Activated CD8-positive, alpha-beta T cell treated with anti-CD3 and anti-CD28 coated beads, Interleukin-2, amount 10 ng/mL, durations not matched to agents 7 days and 5 days (primary cell): ENCODE measurements around the gene CXCL10. TPM values are rescaled to one million over a fixed set of nuclear protein-coding genes. Genes with fewer than 3 reads are reported as not detected.
A peak's percentile ranks its signal among the peaks of the same experiment; 100 is the strongest.

Source experiments
- ATAC-seq: fragments of 150-1000 bp; cut with Tn5 transposase; one replicate; pipeline ENCODE4 v1.10.0; 2021; ENCODE audit warnings: moderate library complexity
- CTCF ChIA-PET: fragments of 350-600 bp; sonication (Branson Sonifier 250); formaldehyde crosslinking; loops from one replicate; lab custom pipeline; 2021; ENCODE audit warnings: antibody characterized with exemption; lab: Charles Lee
- POLR2A ChIA-PET: fragments of 350-600 bp; sonication (Branson Sonifier 250); formaldehyde crosslinking; loops from one replicate; lab custom pipeline; 2021; ENCODE audit warnings: antibody characterized with exemption; lab: Charles Lee
- DNase-seq: peaks from one replicate; pipeline ENCODE4 v3.0.0-alpha.2; 2020
- H3K27ac Mint-ChIP-seq: one replicate; pipeline ENCODE4 v1.8.0; 2021; ENCODE audit warnings: mild to moderate bottlenecking, mixed read lengths
- H3K27me3 Mint-ChIP-seq: one replicate; pipeline ENCODE4 v1.8.0; 2021; ENCODE audit warnings: low read depth, mixed read lengths
- H3K36me3 Mint-ChIP-seq: one replicate; pipeline ENCODE4 v1.8.0; 2021; ENCODE audit warnings: low read depth, mixed read lengths
- H3K4me1 Mint-ChIP-seq: one replicate; pipeline ENCODE4 v1.8.0; 2021; ENCODE audit warnings: low read depth, mixed read lengths
- H3K4me3 Mint-ChIP-seq: one replicate; pipeline ENCODE4 v1.8.0; 2021; ENCODE audit warnings: mild to moderate bottlenecking, mixed read lengths
- H3K9me3 Mint-ChIP-seq: one replicate; pipeline ENCODE4 v1.8.0; 2022; ENCODE audit warnings: mixed read lengths; ENCODE audit not compliant: insufficient read depth
- total RNA-seq, 2 experiments: library from RNA; stranded (reverse); gene quantifications; one replicate each; pipeline ENCODE4 v1.2.3, GENCODE V29; 2021

CXCL10 gene
- total RNA-seq: not detected

DNA sequence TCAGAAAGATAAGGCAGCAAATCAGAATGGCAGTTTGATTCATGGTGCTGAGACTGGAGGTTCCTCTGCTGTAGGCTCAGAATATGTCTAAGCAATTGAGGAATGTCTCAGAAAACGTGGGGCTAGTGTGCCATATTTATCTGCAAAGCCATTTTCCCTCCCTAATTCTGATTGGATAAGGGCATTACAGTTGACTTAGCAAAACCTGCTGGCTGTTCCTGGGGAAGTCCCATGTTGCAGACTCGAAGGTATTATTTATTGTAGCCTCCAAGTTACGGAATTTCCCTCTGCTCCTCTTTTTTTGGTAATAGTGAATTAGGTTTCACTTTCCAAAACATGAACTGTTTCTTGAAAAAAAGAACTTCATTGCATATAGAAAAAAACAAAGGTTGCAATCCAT is at the start of gene CXCL10:
Gene CXCL10, minus strand, starts transcription at position 109 of the 400 bp plus-strand sequence. Its CDS starts 66 bp downstream, at position 43.
- H3K27me3 Mint-ChIP-seq: peaks cover 6% of the 10 kb centered on the region
- POLR2A ChIA-PET: no interaction called here
- H3K9me3 Mint-ChIP-seq: no peaks in the 10 kb centered on the region
- no peaks in the 10 kb centered on the region for H3K36me3 Mint-ChIP-seq
- H3K27ac Mint-ChIP-seq: no peak within 1 kb of the TSS
- CTCF ChIA-PET: interaction anchor here (0.9 to 1.6 kb wide), 3 partner anchors 28 to 128 kb away, joined by 3 to 6 read pairs (median 3); no protein-coding TSS in a partner anchor
- no peak within 1 kb of the TSS for H3K4me3 Mint-ChIP-seq
- H3K4me1 Mint-ChIP-seq: peaks cover 11% of the 10 kb centered on the region
- ATAC-seq (no peak), DNase-seq (no peak)

DNA sequence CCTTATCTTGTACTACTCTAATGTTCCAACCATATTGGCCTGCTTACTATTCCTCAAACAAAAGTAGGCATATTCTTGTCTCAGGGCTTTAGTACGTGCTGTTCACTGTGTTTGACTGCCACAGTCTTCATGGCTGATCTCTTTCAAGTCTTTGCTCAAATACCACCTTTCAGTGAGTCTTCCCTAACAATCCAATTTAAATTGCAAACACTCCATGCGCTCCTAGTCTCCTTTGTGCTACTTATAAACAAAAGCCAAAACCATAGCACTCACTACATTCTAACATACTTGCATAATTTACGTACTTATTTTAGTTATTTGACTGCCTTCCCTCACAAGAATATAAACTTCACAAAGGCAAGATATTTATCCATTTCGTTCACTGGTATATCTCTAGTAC is 49.5 kb upstream of the CXCL10 start:
- H3K27me3 Mint-ChIP-seq: peaks cover 2% of the 10 kb centered on the region
- DNase-seq (no peak), ATAC-seq (no peak)
- no peak overlapping the region for H3K27ac Mint-ChIP-seq
- H3K4me1 Mint-ChIP-seq: no peaks in the 10 kb centered on the region
- ChIA-PET POLR2A (no interaction called here), CTCF (no interaction called here)
- no peaks in the 10 kb centered on the region for H3K9me3 Mint-ChIP-seq
- no peaks in the 10 kb centered on the region for H3K36me3 Mint-ChIP-seq
- no peak overlapping the region for H3K4me3 Mint-ChIP-seq

DNA sequence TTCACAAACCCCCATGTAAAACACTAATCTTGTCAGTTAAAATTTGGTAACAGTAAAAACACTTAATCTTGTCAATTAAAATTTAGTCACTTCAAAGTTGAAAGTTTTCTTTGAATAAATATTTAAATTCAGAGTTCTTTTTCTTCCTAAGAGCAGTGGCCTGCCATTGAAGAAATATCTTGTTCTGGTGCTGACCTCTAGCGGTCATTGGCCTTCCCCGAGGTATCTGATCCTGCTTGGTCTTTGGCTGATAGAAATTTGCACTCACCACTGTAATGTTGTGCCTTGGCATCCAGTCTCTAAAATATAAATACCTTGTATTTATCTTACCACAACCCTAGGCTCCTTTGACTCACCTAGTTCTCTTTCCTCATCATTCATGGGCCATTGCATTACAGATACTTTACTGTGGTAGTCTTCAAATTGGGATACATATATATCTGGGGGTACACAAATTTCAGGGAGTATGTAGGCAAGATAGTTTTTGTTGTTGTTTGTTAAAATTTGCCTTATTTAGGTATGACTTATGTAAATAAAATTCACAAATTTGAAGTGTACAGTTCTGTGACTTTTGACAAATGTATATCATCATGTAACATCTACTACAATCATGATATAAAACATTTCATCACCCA is 44.5 kb upstream of the CXCL10 start:
- Mint-ChIP-seq H3K4me1 (no peaks in the 10 kb centered on the region), H3K27me3 (no peaks in the 10 kb centered on the region), H3K36me3 (no peaks in the 10 kb centered on the region), H3K4me3 (no peak overlapping the region), H3K9me3 (no peaks in the 10 kb centered on the region), H3K27ac (no peak overlapping the region)
- DNase-seq: peak; percentile 84
- ChIA-PET CTCF (interaction anchor here (0.7 to 3.6 kb wide), 10 partner anchors 9 to 172 kb away, joined by 3 to 39 read pairs (median 4); no protein-coding TSS in a partner anchor), POLR2A (no interaction called here)
- ATAC-seq: peak; percentile 90

DNA sequence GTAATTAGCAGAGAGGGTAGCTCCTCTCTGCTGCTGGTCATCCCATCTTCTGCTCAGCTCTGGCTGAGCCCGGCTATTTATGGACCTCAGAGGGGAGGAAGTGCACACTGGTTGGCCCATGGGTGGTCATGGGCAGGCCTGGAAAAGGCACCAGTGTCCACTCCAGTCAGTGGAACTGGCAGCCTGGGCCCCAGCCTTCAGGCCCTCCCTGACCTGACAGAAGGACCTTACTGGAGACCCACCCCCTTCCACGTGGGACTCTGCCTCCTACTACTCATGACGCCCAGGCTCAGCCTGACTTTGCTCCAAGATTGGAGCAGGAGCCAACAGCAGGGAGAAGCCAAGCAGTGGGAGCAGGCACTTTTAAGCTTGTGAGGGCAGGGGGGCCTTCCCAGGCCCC is 43.2 kb upstream of the CXCL10 start:
- no peak for ATAC-seq
- Mint-ChIP-seq H3K9me3 (no peaks in the 10 kb centered on the region), H3K27me3 (no peaks in the 10 kb centered on the region), H3K36me3 (no peaks in the 10 kb centered on the region), H3K4me1 (no peaks in the 10 kb centered on the region), H3K4me3 (no peak overlapping the region), H3K27ac (no peak overlapping the region)
- no peak for DNase-seq
- ChIA-PET CTCF (interaction anchor here (1.1 to 3.6 kb wide), 8 partner anchors 8 to 171 kb away, joined by 3 to 39 read pairs (median 9); partner anchors contain the start of gene ART3), POLR2A (no interaction called here)

DNA sequence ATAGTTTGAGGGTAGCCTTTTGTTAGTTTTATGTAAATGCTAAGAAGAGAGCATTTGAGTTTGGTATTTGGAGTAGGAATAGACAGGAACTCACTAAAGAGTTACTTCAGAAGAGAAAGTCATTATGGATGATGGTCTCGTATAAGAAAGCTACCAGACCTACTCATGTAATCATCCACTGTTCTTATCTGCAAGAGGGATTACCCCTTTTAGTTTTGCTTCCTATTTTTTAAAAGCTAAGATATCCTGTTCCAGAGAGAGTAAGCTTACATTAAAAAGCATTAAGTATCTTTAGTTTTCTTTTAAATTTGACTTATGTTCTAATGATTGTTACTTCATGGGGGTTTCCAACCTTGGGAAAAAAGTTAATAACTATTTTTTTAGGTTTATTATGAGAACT is 38.7 kb upstream of the CXCL10 start:
- DNase-seq (no peak), ATAC-seq (no peak)
- Mint-ChIP-seq H3K36me3 (no peaks in the 10 kb centered on the region), H3K27me3 (no peaks in the 10 kb centered on the region), H3K4me3 (no peak overlapping the region), H3K9me3 (no peaks in the 10 kb centered on the region), H3K4me1 (peaks cover 21% of the 10 kb centered on the region), H3K27ac (no peak overlapping the region)
- CTCF ChIA-PET: interaction anchor here (2.1 kb wide), 1 partner anchor 67 kb away, joined by 26 read pairs; no protein-coding TSS in a partner anchor
- POLR2A ChIA-PET: no interaction called here

DNA sequence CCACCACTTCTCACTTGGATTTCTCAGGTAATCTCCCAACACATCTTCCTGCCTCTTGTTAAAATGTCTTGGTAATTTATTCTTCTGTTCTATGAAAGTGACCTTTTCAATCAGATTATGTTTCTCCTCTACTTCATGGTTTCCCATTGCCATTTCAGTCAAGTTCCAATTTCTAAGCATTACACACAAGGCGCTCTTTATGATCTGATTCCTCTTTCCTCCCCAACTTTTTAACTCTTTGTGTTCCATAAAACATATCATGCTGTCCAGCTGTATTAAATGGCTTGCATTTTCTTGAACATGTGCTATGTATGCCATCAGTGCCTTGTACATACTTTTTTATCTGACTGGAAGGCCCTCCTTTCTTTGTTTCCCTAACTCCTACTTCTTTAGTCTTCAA is 38.1 kb upstream of the CXCL10 start:
- H3K9me3 Mint-ChIP-seq: no peaks in the 10 kb centered on the region
- no peak overlapping the region for H3K27ac Mint-ChIP-seq
- H3K4me1 Mint-ChIP-seq: peaks cover 21% of the 10 kb centered on the region
- no peak for DNase-seq
- no peak for ATAC-seq
- H3K27me3 Mint-ChIP-seq: peaks cover under 1% of the 10 kb centered on the region
- H3K36me3 Mint-ChIP-seq: no peaks in the 10 kb centered on the region
- ChIA-PET CTCF (interaction anchor here (1.4 to 2.1 kb wide), 2 partner anchors 66 to 69 kb away, joined by 4 to 26 read pairs; no protein-coding TSS in a partner anchor), POLR2A (no interaction called here)
- H3K4me3 Mint-ChIP-seq: no peak overlapping the region

DNA sequence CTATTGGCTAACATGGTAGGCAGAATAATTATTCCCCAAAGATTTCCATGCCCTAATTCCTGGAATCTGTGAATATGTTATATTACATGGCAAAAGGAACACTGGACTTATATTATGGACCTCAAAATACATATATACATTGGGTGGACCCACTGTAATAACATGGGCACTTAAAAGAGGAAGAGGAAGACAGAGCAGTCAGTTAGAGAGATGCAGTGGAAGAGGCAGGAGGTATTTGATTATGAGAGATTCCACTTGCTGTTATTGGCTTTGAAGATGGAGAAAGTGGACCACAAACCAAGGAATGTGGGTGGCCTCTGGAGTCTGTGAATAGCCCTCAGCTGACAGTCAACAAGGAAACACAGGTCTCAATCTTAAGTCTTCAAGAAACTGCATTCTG is 37.2 kb upstream of the CXCL10 start:
- POLR2A ChIA-PET: no interaction called here

DNA sequence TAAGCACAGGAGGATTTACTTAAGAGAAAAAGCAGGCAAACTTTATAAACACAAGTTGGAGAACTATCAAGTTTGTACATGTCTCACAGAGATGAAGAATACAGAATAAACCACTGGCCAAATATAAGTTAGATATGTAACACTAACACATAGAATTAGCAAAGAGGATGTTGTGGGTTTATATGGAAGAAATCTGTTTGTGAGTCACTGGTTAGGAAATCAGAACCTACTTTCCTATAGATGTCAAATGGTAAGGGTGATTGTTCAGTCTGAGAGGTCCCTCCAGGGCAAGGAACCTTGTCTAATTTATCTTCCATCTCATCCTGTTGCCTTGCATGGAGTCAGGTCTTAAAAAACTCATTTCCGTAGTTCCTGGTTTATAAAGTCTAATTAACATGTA is 36.5 kb upstream of the CXCL10 start:
- no peak overlapping the region for H3K27ac Mint-ChIP-seq
- ATAC-seq: no peak
- ChIA-PET POLR2A (no interaction called here), CTCF (interaction anchor here (2.1 to 2.6 kb wide), 2 partner anchors 63 to 66 kb away, joined by 7 to 24 read pairs; no protein-coding TSS in a partner anchor)
- H3K9me3 Mint-ChIP-seq: no peaks in the 10 kb centered on the region
- DNase-seq: no peak
- no peaks in the 10 kb centered on the region for H3K36me3 Mint-ChIP-seq
- no peak overlapping the region for H3K4me3 Mint-ChIP-seq
- peaks cover 28% of the 10 kb centered on the region for H3K4me1 Mint-ChIP-seq
- peaks cover 2% of the 10 kb centered on the region for H3K27me3 Mint-ChIP-seq

More for the DNA sequence above, 37.2 kb upstream of the CXCL10 start:
- no peaks in the 10 kb centered on the region for H3K36me3 Mint-ChIP-seq
- H3K27me3 Mint-ChIP-seq: peaks cover 2% of the 10 kb centered on the region
- no peak for DNase-seq
- no peak for ATAC-seq
- CTCF ChIA-PET: interaction anchor here (1.0 to 2.1 kb wide), 3 partner anchors 65 to 144 kb away, joined by 4 to 26 read pairs (median 4); no protein-coding TSS in a partner anchor
- H3K9me3 Mint-ChIP-seq: no peaks in the 10 kb centered on the region
- no peak overlapping the region for H3K4me3 Mint-ChIP-seq
- H3K27ac Mint-ChIP-seq: no peak overlapping the region
- peaks cover 21% of the 10 kb centered on the region for H3K4me1 Mint-ChIP-seq

DNA sequence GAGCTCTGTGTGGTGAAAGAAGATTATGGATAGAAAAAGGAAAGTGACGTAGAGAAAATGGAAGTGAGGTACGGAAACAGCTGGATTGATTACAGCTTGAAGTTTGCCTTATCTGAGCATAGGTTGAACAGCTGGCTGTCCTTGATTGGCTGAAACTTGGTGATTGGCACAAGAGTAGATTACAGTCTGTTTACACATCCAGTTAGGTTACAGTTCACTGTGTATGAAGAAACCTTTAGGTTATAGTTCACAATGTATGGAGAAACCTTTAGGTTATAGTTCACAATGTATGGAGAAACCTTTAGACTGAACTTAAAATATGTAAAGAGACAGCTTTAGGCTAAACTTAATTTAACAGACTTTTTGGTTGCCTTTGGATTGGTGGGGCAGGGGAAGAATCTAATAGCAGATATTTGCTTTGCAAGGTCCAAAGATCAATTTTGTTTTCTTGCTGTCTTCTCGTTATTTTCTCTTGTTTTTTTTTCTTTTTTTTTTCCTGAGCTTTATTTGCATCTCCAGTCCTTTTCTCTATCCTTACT is 35.7 kb upstream of the CXCL10 start:
- DNase-seq: no peak
- ATAC-seq: no peak
- H3K27me3 Mint-ChIP-seq: peaks cover 2% of the 10 kb centered on the region
- no peak overlapping the region for H3K4me3 Mint-ChIP-seq
- CTCF ChIA-PET: interaction anchor here (0.7 to 2.6 kb wide), 5 partner anchors 8 to 121 kb away, joined by 3 to 24 read pairs (median 3); no protein-coding TSS in a partner anchor
- H3K9me3 Mint-ChIP-seq: no peaks in the 10 kb centered on the region
- H3K36me3 Mint-ChIP-seq: no peaks in the 10 kb centered on the region
- no peak overlapping the region for H3K27ac Mint-ChIP-seq
- POLR2A ChIA-PET: no interaction called here
- H3K4me1 Mint-ChIP-seq: peaks cover 28% of the 10 kb centered on the region

DNA sequence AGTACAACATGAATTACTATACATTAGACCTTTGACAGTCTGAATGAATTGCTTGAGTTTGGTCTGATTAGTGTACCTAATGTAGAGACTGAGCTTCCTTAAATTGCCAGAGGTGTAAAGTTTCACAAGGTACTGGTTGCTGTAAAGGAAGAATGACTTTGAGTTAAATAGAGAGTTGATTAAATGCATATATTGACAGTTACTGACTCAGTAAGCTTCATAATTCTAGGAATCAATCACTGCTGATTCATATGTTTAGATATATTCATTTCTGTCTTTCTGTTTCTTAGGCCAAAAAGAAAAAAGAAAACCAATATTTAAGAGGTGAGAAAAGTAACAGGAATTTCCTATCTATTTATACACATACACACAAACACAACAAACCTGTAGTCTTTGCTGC is 35.0 kb upstream of the CXCL10 start:
- Mint-ChIP-seq H3K27me3 (peaks cover 2% of the 10 kb centered on the region), H3K36me3 (no peaks in the 10 kb centered on the region), H3K9me3 (no peaks in the 10 kb centered on the region), H3K4me1 (peaks cover 28% of the 10 kb centered on the region), H3K4me3 (no peak overlapping the region), H3K27ac (no peak overlapping the region)
- ChIA-PET POLR2A (no interaction called here), CTCF (interaction anchor here (0.7 to 2.6 kb wide), 6 partner anchors 8 to 120 kb away, joined by 3 to 24 read pairs (median 3); no protein-coding TSS in a partner anchor)
- ATAC-seq: no peak
- no peak for DNase-seq

DNA sequence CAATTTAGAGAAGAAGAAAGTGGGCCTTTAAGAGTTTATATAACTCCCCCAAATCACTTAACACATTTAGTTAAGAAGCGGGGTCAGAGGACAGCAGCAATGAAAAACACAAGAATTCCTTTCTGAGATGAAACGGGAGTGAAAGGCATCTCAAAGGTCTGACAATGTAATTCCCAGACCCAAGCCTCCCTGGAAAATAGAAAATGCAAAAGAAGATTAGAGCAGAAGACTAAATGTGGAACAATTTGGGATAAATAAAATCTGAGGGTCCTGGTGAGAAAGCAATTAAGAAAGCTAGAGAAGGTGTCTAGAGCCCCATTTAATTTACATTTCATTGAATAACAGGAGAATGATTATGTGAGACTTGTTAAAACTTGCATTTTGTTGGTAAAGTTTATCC is 32.1 kb upstream of the CXCL10 start:
- Mint-ChIP-seq H3K27ac (no peak overlapping the region), H3K27me3 (peaks cover 2% of the 10 kb centered on the region), H3K9me3 (no peaks in the 10 kb centered on the region), H3K4me3 (no peak overlapping the region), H3K36me3 (no peaks in the 10 kb centered on the region), H3K4me1 (peaks cover 25% of the 10 kb centered on the region)
- no peak for ATAC-seq
- POLR2A ChIA-PET: no interaction called here
- CTCF ChIA-PET: interaction anchor here (1.1 to 4.1 kb wide), 3 partner anchors 11 to 60 kb away, joined by 3 to 26 read pairs (median 15); no protein-coding TSS in a partner anchor
- DNase-seq: no peak

DNA sequence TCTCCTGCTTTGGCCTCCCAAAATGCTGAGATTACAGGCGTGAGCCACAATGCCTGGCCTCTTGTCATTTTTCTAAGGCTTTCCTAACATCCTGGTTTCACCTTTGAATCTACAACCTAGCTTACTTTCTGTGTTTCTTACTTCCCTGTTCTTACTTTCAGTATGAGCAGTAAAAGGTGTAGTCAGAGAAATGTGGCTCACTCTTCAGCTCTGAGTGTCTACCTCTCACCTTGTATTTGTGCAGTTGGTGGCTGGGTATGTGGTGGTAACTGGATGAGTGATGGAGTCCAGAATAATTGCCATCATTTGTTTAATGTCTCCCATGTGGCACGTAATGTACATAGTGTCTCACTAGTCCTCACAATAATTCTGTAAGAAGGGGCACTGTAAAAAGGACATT is 31.7 kb upstream of the CXCL10 start:
- ATAC-seq (peak; percentile 39), DNase-seq (no peak)
- peaks cover 22% of the 10 kb centered on the region for H3K4me1 Mint-ChIP-seq
- H3K27me3 Mint-ChIP-seq: peaks cover 2% of the 10 kb centered on the region
- CTCF ChIA-PET: interaction anchor here (1.1 to 4.1 kb wide), 4 partner anchors 12 to 126 kb away, joined by 3 to 26 read pairs (median 10); no protein-coding TSS in a partner anchor
- POLR2A ChIA-PET: interaction anchor here (0.7 kb wide), 1 partner anchor 63 kb away, joined by 3 read pairs; no protein-coding TSS in a partner anchor
- H3K27ac Mint-ChIP-seq: peak overlapping the region; percentile 13
- H3K9me3 Mint-ChIP-seq: no peaks in the 10 kb centered on the region
- no peak overlapping the region for H3K4me3 Mint-ChIP-seq
- no peaks in the 10 kb centered on the region for H3K36me3 Mint-ChIP-seq
